Fibroblast of lung (primary cell): Measurements from ENCODE around the gene GRID1.

Source experiments
- EZH2 ChIP-seq: IDR thresholded peaks from 2 replicates; pipeline ENCODE4 v1.5.1; 2012; ENCODE audit warnings: low read length, control low read depth, mild to moderate bottlenecking; ENCODE audit errors: missing control alignments
- TF ChIP-seq, protein P1 (sequence below), 2 donors: IDR thresholded peaks in 1 of 2; conservative IDR thresholded peaks in 1 of 2; 1 replicate in 1 of 2; 2 replicates in 1 of 2; pipeline ENCODE4 v1.5.1; 2011 to 2012; ENCODE audit warnings: low read length in 2 of 2, control low read depth in 1 of 2, inconsistent platforms in 1 of 2, low read depth in 1 of 2, mild to moderate bottlenecking in 1 of 2

DNA sequence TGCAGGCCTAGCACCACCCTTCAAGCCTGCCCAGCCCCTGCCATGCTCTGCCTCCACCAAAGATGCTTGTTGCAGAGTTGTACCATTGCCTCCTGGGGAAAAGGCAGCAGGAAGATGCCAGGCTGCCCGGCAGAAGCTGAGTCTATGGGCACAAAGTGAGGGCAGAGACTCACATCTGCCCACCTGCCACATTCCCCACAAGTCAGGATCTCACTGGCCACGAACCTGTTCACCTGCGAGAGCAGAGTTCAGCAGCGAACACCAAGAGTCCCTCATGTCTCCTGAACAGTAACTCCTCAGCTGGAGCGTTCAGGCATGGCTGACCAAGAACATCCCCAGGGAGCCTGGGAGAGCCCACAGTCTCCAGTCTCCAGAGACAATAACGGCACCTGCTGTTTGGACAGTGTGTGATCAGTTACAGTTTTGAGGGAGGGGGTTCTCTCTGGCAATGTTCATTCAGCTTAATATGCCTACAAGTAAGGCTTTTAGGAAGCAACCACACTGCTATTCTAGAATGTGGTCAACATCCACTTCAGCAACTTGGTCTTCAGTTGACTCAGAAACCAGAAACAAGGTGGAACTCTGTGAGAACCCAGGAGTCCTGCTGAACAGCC, 78.5 kb downstream of the GRID1 start:
- TF ChIP-seq, protein P1, sequence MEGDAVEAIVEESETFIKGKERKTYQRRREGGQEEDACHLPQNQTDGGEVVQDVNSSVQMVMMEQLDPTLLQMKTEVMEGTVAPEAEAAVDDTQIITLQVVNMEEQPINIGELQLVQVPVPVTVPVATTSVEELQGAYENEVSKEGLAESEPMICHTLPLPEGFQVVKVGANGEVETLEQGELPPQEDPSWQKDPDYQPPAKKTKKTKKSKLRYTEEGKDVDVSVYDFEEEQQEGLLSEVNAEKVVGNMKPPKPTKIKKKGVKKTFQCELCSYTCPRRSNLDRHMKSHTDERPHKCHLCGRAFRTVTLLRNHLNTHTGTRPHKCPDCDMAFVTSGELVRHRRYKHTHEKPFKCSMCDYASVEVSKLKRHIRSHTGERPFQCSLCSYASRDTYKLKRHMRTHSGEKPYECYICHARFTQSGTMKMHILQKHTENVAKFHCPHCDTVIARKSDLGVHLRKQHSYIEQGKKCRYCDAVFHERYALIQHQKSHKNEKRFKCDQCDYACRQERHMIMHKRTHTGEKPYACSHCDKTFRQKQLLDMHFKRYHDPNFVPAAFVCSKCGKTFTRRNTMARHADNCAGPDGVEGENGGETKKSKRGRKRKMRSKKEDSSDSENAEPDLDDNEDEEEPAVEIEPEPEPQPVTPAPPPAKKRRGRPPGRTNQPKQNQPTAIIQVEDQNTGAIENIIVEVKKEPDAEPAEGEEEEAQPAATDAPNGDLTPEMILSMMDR (conservative IDR thresholded peaks at IDR 0.05 in 1 of 2, IDR thresholded peaks at IDR 0.05 in 1 of 2; ENCODE audit: low read depth in 1 of 2, low read length in 2 of 2) = no peak
- no peak for TF ChIP-seq EZH2
